Stimulated activated CD4-positive, alpha-beta T cell treated with anti-CD3 and anti-CD28 coated beads, Interleukin-1b, Interleukin-23, amount 100 ng/mL, for 4 hours (primary cell): ENCODE measurements around the gene DUS1L.

Experiments used
- DNase-seq, 2 donors: peaks; one replicate each; pipeline ENCODE4 v3.0.0-alpha.2; 2020; ENCODE audit warnings: low read depth in 2 of 2

DUS1L gene

GRCh38 chr17:82065638-82066303 lies at the start of gene DUS1L:
DUS1L (minus strand) TSS chr17:82065804; CDS start chr17:82065059, 745 bp downstream.
- DNase-seq, result peak; percentile 69

- no peak for DNase-seq
Measured at GRCh38 chr17:82114872-82115271, 49.3 kb upstream of the DUS1L start.

- DNase-seq, result no peak
Measured at GRCh38 chr17:82114447-82114846, 48.8 kb upstream of the DUS1L start.

- no peak for DNase-seq
Measured at GRCh38 chr17:82113941-82114340, 48.3 kb upstream of the DUS1L start.

GRCh38 chr17:82113422-82113821 lies 47.8 kb upstream of the DUS1L start:
- DNase-seq, result no peak

GRCh38 chr17:82112914-82113311 lies 47.3 kb upstream of the DUS1L start:
- DNase-seq, result no peak

GRCh38 chr17:82112181-82112913 lies 46.7 kb upstream of the DUS1L start:
- DNase-seq, result no peak

- no peak for DNase-seq
Measured at GRCh38 chr17:82110298-82110697, 44.7 kb upstream of the DUS1L start.

- DNase-seq, result no peak
Measured at GRCh38 chr17:82108961-82109475, 43.4 kb upstream of the DUS1L start.

GRCh38 chr17:82108496-82108945 lies 42.9 kb upstream of the DUS1L start:
- no peak for DNase-seq

- DNase-seq, result no peak
Measured at GRCh38 chr17:82108038-82108437, 42.4 kb upstream of the DUS1L start.

- no peak for DNase-seq
Measured at GRCh38 chr17:82107341-82107860, 41.8 kb upstream of the DUS1L start.

- DNase-seq, result no peak
Measured at GRCh38 chr17:82106688-82107305, 41.2 kb upstream of the DUS1L start.

GRCh38 chr17:82105882-82106687 lies 40.5 kb upstream of the DUS1L start:
- DNase-seq, result peak; percentile 26 to 50

- DNase-seq, result no peak
Measured at GRCh38 chr17:82105417-82105881, 39.8 kb upstream of the DUS1L start.

GRCh38 chr17:82104797-82105416 lies 39.3 kb upstream of the DUS1L start:
- DNase-seq, result no peak

GRCh38 chr17:82103553-82104451 lies 38.2 kb upstream of the DUS1L start:
- DNase-seq, result no peak

- no peak for DNase-seq
Measured at GRCh38 chr17:82101767-82102679, 36.4 kb upstream of the DUS1L start.

GRCh38 chr17:82101301-82101715 lies 35.7 kb upstream of the DUS1L start:
- DNase-seq, result no peak
